22Rv1 (cell line): ENCODE measurements around the gene KIAA2012.

Experiments
- H3K27ac ChIP-seq: fragments of 450-650 bp; 2 replicates; pipeline ENCODE4 v1.5.1; 2017
- ZFX ChIP-seq: fragments of 450-650 bp; IDR thresholded peaks from 2 replicates; pipeline ENCODE4 v1.6.1; 2017; ENCODE audit warnings: antibody characterized with exemption, borderline replicate concordance
- TF ChIP-seq, protein P1 (sequence below): fragments of 450-650 bp; IDR thresholded peaks from 2 replicates; pipeline ENCODE4 v1.5.1; 2017; ENCODE audit warnings: mild to moderate bottlenecking

The KIAA2012 gene

DNA sequence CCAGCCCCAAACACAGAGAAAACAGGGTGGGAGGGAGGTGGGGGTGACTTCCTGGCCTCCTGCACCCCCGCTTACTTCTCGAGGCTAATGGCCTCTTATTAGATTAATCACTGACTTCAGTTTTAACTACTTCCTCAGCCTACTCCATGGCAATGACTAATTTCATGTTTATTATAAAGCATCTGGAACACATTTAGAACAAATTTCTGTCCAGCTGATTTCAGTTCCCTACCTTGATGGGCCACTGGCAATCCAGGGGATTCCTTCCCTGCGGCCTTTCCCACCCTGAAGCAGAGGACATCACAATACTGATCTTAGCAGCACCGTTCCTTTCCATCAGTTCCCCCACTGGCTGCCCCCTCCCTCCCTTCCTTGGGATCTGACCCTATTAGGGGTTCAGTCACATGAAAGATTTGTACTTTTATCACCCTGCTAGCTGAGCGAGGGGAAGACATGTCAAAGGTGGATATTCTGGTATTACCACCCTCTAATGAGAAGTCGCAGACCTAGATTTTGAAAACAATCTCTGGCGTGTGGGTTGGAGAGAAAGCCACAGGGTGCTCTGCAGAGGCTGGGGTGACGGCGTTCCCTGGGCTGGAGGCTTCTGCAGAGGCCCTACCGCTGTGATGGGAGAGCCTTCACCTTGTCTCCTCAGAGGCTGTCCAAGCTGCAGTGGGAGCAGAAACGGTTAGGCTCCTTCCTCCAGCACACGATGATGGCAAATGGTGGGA, 67.6 kb downstream of the KIAA2012 start:
- H3K27ac ChIP-seq: no peak overlapping the region
- TF ChIP-seq, protein P1, sequence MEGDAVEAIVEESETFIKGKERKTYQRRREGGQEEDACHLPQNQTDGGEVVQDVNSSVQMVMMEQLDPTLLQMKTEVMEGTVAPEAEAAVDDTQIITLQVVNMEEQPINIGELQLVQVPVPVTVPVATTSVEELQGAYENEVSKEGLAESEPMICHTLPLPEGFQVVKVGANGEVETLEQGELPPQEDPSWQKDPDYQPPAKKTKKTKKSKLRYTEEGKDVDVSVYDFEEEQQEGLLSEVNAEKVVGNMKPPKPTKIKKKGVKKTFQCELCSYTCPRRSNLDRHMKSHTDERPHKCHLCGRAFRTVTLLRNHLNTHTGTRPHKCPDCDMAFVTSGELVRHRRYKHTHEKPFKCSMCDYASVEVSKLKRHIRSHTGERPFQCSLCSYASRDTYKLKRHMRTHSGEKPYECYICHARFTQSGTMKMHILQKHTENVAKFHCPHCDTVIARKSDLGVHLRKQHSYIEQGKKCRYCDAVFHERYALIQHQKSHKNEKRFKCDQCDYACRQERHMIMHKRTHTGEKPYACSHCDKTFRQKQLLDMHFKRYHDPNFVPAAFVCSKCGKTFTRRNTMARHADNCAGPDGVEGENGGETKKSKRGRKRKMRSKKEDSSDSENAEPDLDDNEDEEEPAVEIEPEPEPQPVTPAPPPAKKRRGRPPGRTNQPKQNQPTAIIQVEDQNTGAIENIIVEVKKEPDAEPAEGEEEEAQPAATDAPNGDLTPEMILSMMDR: no peak
- no peak for TF ChIP-seq ZFX

DNA sequence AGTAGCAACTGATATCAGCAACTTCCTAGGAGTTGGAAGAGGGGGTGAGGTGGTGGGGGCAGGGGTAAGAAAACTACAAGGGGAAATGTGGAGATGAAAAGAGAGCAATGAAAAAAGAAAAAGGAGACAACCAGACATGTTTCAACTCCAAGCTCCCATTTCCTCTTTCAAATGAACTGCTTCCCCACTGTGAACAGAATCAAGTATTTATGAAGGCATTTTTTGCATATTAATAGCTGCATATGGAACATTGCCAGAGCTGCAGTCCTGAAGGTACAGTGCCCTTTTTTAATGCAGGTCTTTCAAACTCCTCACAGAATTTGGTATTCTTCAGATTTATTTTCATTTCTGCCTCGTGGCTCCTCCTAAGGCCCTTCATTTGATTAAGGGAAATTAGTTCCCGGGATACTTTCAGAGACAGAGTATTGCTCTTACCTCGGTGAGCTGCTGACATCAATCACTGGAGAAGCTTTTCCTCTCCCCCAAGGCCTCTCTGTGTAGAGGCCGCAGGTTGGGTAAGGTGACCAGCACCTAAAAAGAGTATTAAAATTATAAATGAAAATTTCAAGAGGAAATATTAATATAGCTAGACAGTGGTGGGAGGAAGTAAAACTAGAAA, 68.4 kb downstream of the KIAA2012 start:
- TF ChIP-seq, protein P1: no peak
- no peak for TF ChIP-seq ZFX
- no peak overlapping the region for H3K27ac ChIP-seq

DNA sequence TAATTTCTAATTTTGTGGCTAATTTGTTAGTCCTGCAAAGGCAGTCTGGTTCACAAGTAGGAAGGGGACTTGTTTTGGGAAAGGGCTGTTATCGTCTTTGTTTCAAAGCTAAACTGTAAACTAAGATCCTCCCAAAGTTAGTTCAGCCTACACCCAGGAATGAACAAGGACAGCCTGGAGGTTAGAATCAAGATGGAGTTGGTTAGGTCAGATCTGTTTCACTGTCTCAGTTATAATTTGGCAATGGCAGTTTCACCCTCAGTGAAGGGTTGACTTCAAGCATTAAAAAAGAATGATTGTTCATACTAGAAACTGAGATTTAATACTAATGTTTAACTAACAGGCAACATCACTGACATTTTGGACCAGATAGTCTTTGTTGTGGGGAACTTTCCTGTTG, 69.5 kb downstream of the KIAA2012 start:
- TF ChIP-seq, protein P1: no peak
- no peak for TF ChIP-seq ZFX

DNA sequence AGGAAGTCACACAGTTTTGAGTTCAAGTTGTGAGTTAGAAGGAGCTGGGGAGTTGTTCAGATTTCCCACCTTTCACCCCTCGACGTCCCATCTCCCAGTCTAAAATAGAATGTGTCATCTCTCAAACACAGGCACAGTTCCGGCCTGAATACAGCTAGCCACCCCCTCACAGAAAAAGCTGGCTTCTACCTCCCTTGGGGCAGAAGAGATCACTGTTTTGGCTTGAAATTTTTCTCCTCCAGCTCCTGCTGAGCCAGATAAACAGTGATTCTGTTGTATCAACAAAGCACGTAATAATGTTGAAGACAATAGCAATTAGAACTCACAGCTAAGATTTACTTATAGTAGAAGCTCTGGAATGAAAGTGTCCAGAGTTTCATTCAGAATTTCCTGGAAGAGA, 74.7 kb downstream of the KIAA2012 start:
- TF ChIP-seq, protein P1: no peak
- TF ChIP-seq ZFX: no peak
- H3K27ac ChIP-seq: no peak overlapping the region

More for the DNA sequence above, 69.5 kb downstream of the KIAA2012 start:
- H3K27ac ChIP-seq: no peak overlapping the region

DNA sequence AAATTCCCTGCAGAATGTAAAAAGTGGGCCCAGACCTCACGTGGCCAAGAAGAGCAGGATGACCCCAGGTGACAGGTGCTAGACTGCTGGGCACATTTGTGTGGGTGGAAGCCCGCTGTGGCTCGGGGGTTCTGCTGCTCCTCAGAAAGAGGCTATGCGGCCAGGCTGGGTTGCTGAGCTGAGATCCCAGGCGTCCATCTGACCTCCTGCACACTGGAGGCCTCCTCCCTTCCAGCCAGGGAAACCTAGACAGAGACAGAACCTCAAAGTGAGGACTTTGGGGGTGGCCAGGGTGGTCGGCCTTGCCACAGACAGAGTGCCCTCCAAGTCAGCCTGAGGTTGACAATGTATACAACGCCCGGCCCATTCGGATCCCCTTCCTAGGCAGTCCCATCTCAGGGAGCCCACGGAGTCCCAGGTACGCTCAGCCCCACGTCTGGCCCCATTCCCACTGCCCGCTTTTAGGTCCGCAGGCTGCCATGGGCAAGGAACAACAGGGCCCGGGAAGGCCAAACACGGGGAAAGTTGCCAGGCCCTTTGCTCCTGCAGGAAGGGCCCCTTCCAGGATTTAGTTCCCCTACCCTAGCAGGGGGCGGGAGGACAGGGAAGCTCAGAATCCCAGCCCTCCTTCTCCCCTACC, 75.6 kb downstream of the KIAA2012 start:
- no peak overlapping the region for H3K27ac ChIP-seq
- TF ChIP-seq, protein P1: no peak
- TF ChIP-seq ZFX: no peak

DNA sequence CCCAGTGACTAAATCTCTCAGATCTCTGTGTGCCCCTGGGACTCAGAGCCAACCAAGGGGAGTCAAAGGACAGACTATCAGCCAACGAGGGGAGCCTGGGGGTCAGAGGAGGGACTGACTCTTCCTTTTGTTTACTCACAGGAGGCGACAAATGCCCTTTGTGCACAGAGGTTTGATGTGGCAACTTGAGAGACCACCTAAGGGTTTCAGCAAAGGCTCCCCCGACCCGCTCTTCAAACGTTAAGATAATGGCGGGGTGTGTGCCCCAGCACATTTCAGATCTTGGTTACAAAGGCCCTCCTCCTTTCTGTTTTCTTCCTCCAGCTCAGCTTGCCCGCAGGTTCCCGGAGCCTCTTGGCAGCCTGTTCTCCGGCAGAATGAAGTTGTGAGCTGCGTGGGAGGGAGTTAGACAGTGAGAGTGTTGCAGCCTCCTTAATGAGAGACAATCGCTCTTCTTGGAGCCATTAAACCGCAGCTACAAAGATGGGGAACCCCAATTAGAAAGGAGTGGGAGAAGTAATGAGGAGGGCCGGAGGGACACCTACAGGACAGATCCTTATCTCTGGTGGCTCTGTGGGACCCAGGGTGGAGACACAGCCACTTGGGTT, 76.2 kb downstream of the KIAA2012 start:
- TF ChIP-seq, protein P1: no peak
- no peak for TF ChIP-seq ZFX

More for the DNA sequence above, 76.2 kb downstream of the KIAA2012 start:
- no peak overlapping the region for H3K27ac ChIP-seq
